ENCODE measurements around the gene ZHX3. TPM values are rescaled to one million over a fixed set of nuclear protein-coding genes. Genes with fewer than 3 reads are reported as not detected.

The ZHX3 gene
- total and polyA plus RNA-seq, 7 experiments from 2014 or later = 6.6 to 12.8 (median 8.1) TPM

DNA sequence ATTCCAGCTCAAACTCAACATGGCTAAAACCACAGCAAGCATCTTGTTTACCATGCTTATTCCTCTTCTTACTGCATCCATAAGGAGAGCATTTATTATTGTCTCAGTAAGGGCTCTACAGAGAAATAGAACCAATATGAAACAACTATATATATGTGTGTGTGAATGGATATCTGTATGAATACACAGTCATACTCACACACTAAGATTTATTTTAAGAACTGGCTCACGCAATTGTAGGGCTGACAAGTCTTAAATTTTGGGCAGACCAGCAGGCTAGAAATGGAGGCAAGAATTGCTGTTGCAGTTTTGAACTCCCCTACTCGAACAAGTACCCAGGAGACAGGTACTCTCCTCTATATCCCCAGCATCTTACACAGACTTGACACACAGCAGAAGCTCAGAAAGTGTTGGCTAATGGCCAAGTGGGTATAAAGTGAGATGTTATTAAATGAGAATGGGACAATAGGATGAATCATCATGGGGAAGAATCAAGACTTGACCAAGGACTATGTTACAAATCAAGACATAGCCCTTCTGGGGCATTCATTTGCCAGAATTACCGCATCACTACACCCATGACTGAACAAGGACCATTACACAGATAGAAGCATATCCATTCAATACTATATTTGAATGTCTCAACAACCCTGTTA lies 13.0 kb downstream of the ZHX3 start:
- Mint-ChIP-seq H3K27me3 (no peaks in the 10 kb centered on the region), H3K27ac (no peak overlapping the region), H3K9me3 (no peaks in the 10 kb centered on the region), H3K4me1 (peaks cover 0 to 12% (median 0%) of the 10 kb centered on the region in 7 donors), H3K4me3 (no peak overlapping the region), H3K36me3 (peaks cover 0 to 5% (median under 1%) of the 10 kb centered on the region in 5 donors)
- Histone ChIP-seq H3K4me1 (ENCODE audit: control insufficient read depth in 2 of 2, insufficient read depth in 2 of 2, low read length in 2 of 2) (no peaks in the 10 kb centered on the region), H3K27me3 (ENCODE audit: control insufficient read depth in 2 of 2, insufficient read depth in 2 of 2, low read length in 2 of 2) (no peaks in the 10 kb centered on the region), H3K4me3 (ENCODE audit: low read length) (no peak overlapping the region), H3K9me3 (ENCODE audit: control insufficient read depth in 2 of 3, low read length in 3 of 3) (no peaks in the 10 kb centered on the region), H3K36me3 (ENCODE audit: control insufficient read depth in 2 of 3, insufficient read depth in 3 of 3, low read length in 3 of 3) (peaks cover 0 to 4% (median 0%) of the 10 kb centered on the region in 3 experiments), H3K27ac (ENCODE audit: low read depth, low read length) (no peak overlapping the region)
- ChIA-PET POLR2A (no interaction called here), CTCF (no interaction called here)
- DNase-seq (no peak), ATAC-seq (no peak)
- intact Hi-C loops (cut with micrococcal nuclease) = no loop called here

DNA sequence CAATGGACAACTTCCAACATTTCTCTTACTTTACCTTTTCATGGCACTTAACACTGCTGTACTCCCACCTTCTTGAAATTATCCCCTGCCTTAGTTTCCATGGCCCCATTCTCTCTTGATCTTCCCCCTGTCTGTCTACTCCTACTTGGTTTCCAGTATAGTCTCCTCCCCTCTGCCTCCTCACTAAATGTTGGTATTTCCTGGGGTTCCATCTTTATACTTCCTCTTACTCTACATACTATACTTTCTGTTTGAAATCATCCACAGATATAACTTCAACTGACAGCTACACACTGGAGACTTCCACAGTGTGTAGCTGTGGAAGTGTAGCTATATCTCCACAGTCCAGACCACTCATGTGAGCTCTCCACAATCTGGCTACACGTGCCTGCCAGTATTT lies 13.5 kb downstream of the ZHX3 start:
- ATAC-seq (no peak), DNase-seq (no peak)
- peaks cover 0 to 4% (median 0%) of the 10 kb centered on the region in 3 experiments for H3K36me3 ChIP-seq (ENCODE audit: control insufficient read depth in 2 of 3, insufficient read depth in 3 of 3, low read length in 3 of 3)
- H3K27ac ChIP-seq (ENCODE audit: low read depth, low read length) = no peak overlapping the region
- Mint-ChIP-seq H3K36me3 (peaks cover 0 to 5% (median 0%) of the 10 kb centered on the region in 5 donors), H3K4me1 (peaks cover 0 to 11% (median 0%) of the 10 kb centered on the region in 7 donors), H3K27me3 (no peaks in the 10 kb centered on the region), H3K4me3 (no peak overlapping the region), H3K9me3 (no peaks in the 10 kb centered on the region), H3K27ac (no peak overlapping the region)
- H3K4me3 ChIP-seq (ENCODE audit: low read length) = no peak overlapping the region
- POLR2A ChIA-PET = no interaction called here
- CTCF ChIA-PET = no interaction called here
- no peaks in the 10 kb centered on the region for H3K4me1 ChIP-seq (ENCODE audit: control insufficient read depth in 2 of 2, insufficient read depth in 2 of 2, low read length in 2 of 2)
- H3K27me3 ChIP-seq (ENCODE audit: control insufficient read depth in 2 of 2, insufficient read depth in 2 of 2, low read length in 2 of 2) = no peaks in the 10 kb centered on the region
- H3K9me3 ChIP-seq (ENCODE audit: control insufficient read depth in 2 of 3, low read length in 3 of 3) = no peaks in the 10 kb centered on the region
- intact Hi-C loops (cut with micrococcal nuclease) = no loop called here

DNA sequence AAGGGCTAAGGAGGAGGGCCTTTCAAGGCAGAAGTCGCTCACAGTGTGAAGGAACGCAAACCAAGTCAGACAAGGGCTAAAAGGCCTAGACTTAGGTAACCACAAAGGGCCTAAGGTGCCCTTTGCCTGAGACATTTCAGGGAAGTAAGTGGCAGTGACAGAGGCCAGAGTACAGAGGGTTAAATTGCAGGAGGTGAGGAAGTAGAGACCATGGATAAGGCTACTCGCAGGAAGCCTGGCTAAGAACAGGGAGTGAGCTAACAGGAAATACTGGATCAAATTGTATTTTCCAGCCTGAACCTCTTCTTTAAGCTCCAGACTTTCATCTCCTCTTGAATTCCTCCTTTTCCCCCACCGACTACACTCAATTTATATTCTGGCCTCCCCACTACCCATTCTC lies 16.6 kb downstream of the ZHX3 start:
- Histone ChIP-seq H3K9me3 (ENCODE audit: control insufficient read depth in 2 of 3, low read length in 3 of 3) (no peaks in the 10 kb centered on the region), H3K27me3 (ENCODE audit: control insufficient read depth in 2 of 2, insufficient read depth in 2 of 2, low read length in 2 of 2) (no peaks in the 10 kb centered on the region), H3K4me1 (ENCODE audit: control insufficient read depth in 2 of 2, insufficient read depth in 2 of 2, low read length in 2 of 2) (no peaks in the 10 kb centered on the region), H3K4me3 (ENCODE audit: low read length) (no peak overlapping the region), H3K36me3 (ENCODE audit: control insufficient read depth in 2 of 3, insufficient read depth in 3 of 3, low read length in 3 of 3) (peaks cover 0 to 4% (median 0%) of the 10 kb centered on the region in 3 experiments), H3K27ac (ENCODE audit: low read depth, low read length) (no peak overlapping the region)
- ATAC-seq (no peak), DNase-seq (no peak)
- peaks cover 0 to 7% (median 0%) of the 10 kb centered on the region in 7 donors for H3K4me1 Mint-ChIP-seq
- H3K27me3 Mint-ChIP-seq = no peaks in the 10 kb centered on the region
- no peak overlapping the region for H3K4me3 Mint-ChIP-seq
- peaks cover 0 to 8% (median 0%) of the 10 kb centered on the region in 5 donors for H3K36me3 Mint-ChIP-seq
- intact Hi-C loops (cut with micrococcal nuclease) = no loop called here
- ChIA-PET CTCF (no interaction called here), POLR2A (no interaction called here)
- no peaks in the 10 kb centered on the region for H3K9me3 Mint-ChIP-seq
- H3K27ac Mint-ChIP-seq = peak overlapping the region in 1 of 9 donors; percentile 39

- CTCF ChIA-PET = no interaction called here
- Histone ChIP-seq H3K4me3 (ENCODE audit: low read length) (no peak overlapping the region), H3K4me1 (ENCODE audit: control insufficient read depth in 2 of 2, insufficient read depth in 2 of 2, low read length in 2 of 2) (no peaks in the 10 kb centered on the region), H3K9me3 (ENCODE audit: control insufficient read depth in 2 of 3, low read length in 3 of 3) (no peaks in the 10 kb centered on the region), H3K36me3 (ENCODE audit: control insufficient read depth in 2 of 3, insufficient read depth in 3 of 3, low read length in 3 of 3) (peaks cover 0 to 4% (median 0%) of the 10 kb centered on the region in 3 experiments), H3K27me3 (ENCODE audit: control insufficient read depth in 2 of 2, insufficient read depth in 2 of 2, low read length in 2 of 2) (no peaks in the 10 kb centered on the region), H3K27ac (ENCODE audit: low read depth, low read length) (no peak overlapping the region)
- Mint-ChIP-seq H3K4me1 (peaks cover 0 to 7% (median 0%) of the 10 kb centered on the region in 7 donors), H3K27me3 (no peaks in the 10 kb centered on the region), H3K27ac (no peak overlapping the region), H3K4me3 (no peak overlapping the region), H3K36me3 (peaks cover 0 to 8% (median 0%) of the 10 kb centered on the region in 5 donors), H3K9me3 (no peaks in the 10 kb centered on the region)
- DNase-seq (no peak), ATAC-seq (no peak)
- intact Hi-C loops (cut with micrococcal nuclease) = no loop called here
- POLR2A ChIA-PET = no interaction called here
Measured at GRCh38 chr20:41300383-41300782, 17.1 kb downstream of the ZHX3 start.

- ChIA-PET POLR2A (no interaction called here), CTCF (no interaction called here)
- Histone ChIP-seq H3K9me3 (ENCODE audit: control insufficient read depth in 2 of 3, low read length in 3 of 3) (no peaks in the 10 kb centered on the region), H3K27ac (ENCODE audit: low read depth, low read length) (no peak overlapping the region), H3K27me3 (ENCODE audit: control insufficient read depth in 2 of 2, insufficient read depth in 2 of 2, low read length in 2 of 2) (no peaks in the 10 kb centered on the region), H3K36me3 (ENCODE audit: control insufficient read depth in 2 of 3, insufficient read depth in 3 of 3, low read length in 3 of 3) (peaks cover 0 to 4% (median 0%) of the 10 kb centered on the region in 3 experiments), H3K4me3 (ENCODE audit: low read length) (no peak overlapping the region), H3K4me1 (ENCODE audit: control insufficient read depth in 2 of 2, insufficient read depth in 2 of 2, low read length in 2 of 2) (no peaks in the 10 kb centered on the region)
- H3K4me3 Mint-ChIP-seq = no peak overlapping the region
- DNase-seq (no peak), ATAC-seq (no peak)
- H3K9me3 Mint-ChIP-seq = no peaks in the 10 kb centered on the region
- no peaks in the 10 kb centered on the region for H3K27me3 Mint-ChIP-seq
- peaks cover 0 to 8% (median 0%) of the 10 kb centered on the region in 5 donors for H3K36me3 Mint-ChIP-seq
- H3K27ac Mint-ChIP-seq = no peak overlapping the region
- intact Hi-C loops (cut with micrococcal nuclease) = no loop called here
- H3K4me1 Mint-ChIP-seq = peaks cover 0 to 7% (median 0%) of the 10 kb centered on the region in 7 donors
Measured at GRCh38 chr20:41299899-41300298, 17.6 kb downstream of the ZHX3 start.

- Mint-ChIP-seq H3K9me3 (peaks cover 0 to 2% (median 0%) of the 10 kb centered on the region in 11 donors), H3K27me3 (peaks cover 0 to 3% (median 0%) of the 10 kb centered on the region in 5 donors), H3K4me1 (peaks cover 0 to 3% (median 0%) of the 10 kb centered on the region in 7 donors), H3K36me3 (peaks cover 0 to 7% (median 0%) of the 10 kb centered on the region in 5 donors), H3K4me3 (no peak overlapping the region), H3K27ac (no peak overlapping the region)
- intact Hi-C loops (cut with micrococcal nuclease) = no loop called here
- no peaks in the 10 kb centered on the region for H3K27me3 ChIP-seq (ENCODE audit: control insufficient read depth in 2 of 2, insufficient read depth in 2 of 2, low read length in 2 of 2)
- no peak for DNase-seq
- no peak overlapping the region for H3K27ac ChIP-seq (ENCODE audit: low read depth, low read length)
- no peak overlapping the region for H3K4me3 ChIP-seq (ENCODE audit: low read length)
- POLR2A ChIA-PET = no interaction called here
- CTCF ChIA-PET = interaction anchor here (0.8 kb wide), 1 partner anchor 532 kb away, joined by 3 read pairs; no protein-coding TSS in a partner anchor
- no peak for ATAC-seq
- no peaks in the 10 kb centered on the region for H3K36me3 ChIP-seq (ENCODE audit: control insufficient read depth in 2 of 3, insufficient read depth in 3 of 3, low read length in 3 of 3)
- no peaks in the 10 kb centered on the region for H3K4me1 ChIP-seq (ENCODE audit: control insufficient read depth in 2 of 2, insufficient read depth in 2 of 2, low read length in 2 of 2)
- no peaks in the 10 kb centered on the region for H3K9me3 ChIP-seq (ENCODE audit: control insufficient read depth in 2 of 3, low read length in 3 of 3)
Measured at GRCh38 chr20:41293269-41294037, 24.1 kb downstream of the ZHX3 start.
